WTC11 (cell line): ENCODE data around the gene BIRC2.

ENCODE experiments used
- CTCF ChIP-seq: fragments of 200-600 bp; IDR thresholded peaks from 2 replicates; pipeline ENCODE4 v1.8.0; 2022; ENCODE audit warnings: antibody characterized with exemption
- E2F4 ChIP-seq: sonication (generic); formaldehyde crosslinking; IDR thresholded peaks from 2 replicates; pipeline ENCODE4 v1.8.1; 2022; ENCODE audit warnings: low read depth, mild to moderate bottlenecking, moderate library complexity, missing genetic modification reagents, borderline replicate concordance

- TF ChIP-seq CTCF = peak; percentile 86
- TF ChIP-seq E2F4 (CRISPR knock-in tag) = no peak
Measured at GRCh38 chr11:102390667-102391465, 43.9 kb downstream of the BIRC2 start.
